HG03342 (cell line): Measurements from ENCODE around the gene NEURL3.
"Not testable (repeated sequence)": the region's sequence is repeated elsewhere in the genome, so short reads cannot be mapped to it uniquely, and the experiment has no call there.

ENCODE experiments used
- ATAC-seq: cut with Tn5 transposase; IDR thresholded peaks from one replicate; pipeline ENCODE4 v1.9.1; 2021; ENCODE audit warnings: mild to moderate bottlenecking, moderate library complexity; ENCODE audit not compliant: unreplicated experiment

The NEURL3 gene

GRCh38 chr2:96486696-96487095 lies 18.5 kb downstream of the NEURL3 start:
- no peak for ATAC-seq

GRCh38 chr2:96485751-96486651 lies 19.2 kb downstream of the NEURL3 start:
- peak; percentile 90 for ATAC-seq

GRCh38 chr2:96485350-96485749 lies 19.8 kb downstream of the NEURL3 start:
- ATAC-seq = no peak

- ATAC-seq = no peak
Observed at GRCh38 chr2:96484091-96484490, 21.1 kb downstream of the NEURL3 start.

- ATAC-seq = no peak
Observed at GRCh38 chr2:96477458-96477857, 27.7 kb downstream of the NEURL3 start.

GRCh38 chr2:96471772-96472171 lies 33.4 kb downstream of the NEURL3 start:
- no peak for ATAC-seq

- ATAC-seq = no peak
Observed at GRCh38 chr2:96470636-96471035, 34.5 kb downstream of the NEURL3 start.

GRCh38 chr2:96470109-96470508 lies 35.0 kb downstream of the NEURL3 start:
- no peak for ATAC-seq

GRCh38 chr2:96468904-96469303 lies 36.3 kb downstream of the NEURL3 start:
- ATAC-seq = no peak

GRCh38 chr2:96464651-96465050 lies 40.5 kb downstream of the NEURL3 start:
- no peak for ATAC-seq

- no peak for ATAC-seq
Observed at GRCh38 chr2:96464061-96464460, 41.1 kb downstream of the NEURL3 start.

GRCh38 chr2:96463119-96463518 lies 42.0 kb downstream of the NEURL3 start:
- no peak for ATAC-seq

GRCh38 chr2:96461616-96462015 lies 43.5 kb downstream of the NEURL3 start:
- not testable (repeated sequence) for ATAC-seq

- ATAC-seq = no peak
Observed at GRCh38 chr2:96452053-96452452, 53.1 kb downstream of the NEURL3 start.

GRCh38 chr2:96449637-96450036 lies 55.5 kb downstream of the NEURL3 start:
- ATAC-seq = no peak

- ATAC-seq = no peak
Observed at GRCh38 chr2:96449174-96449573, 56.0 kb downstream of the NEURL3 start.

- ATAC-seq = no peak
Observed at GRCh38 chr2:96447726-96448125, 57.4 kb downstream of the NEURL3 start.
